IMR-90 (cell line): ENCODE measurements around the gene ARHGEF39. TPM values are rescaled to one million over a fixed set of nuclear protein-coding genes. Genes with fewer than 3 reads are reported as not detected.

Source experiments
- ATAC-seq: fragments of 200-7000 bp; cut with Tn5 transposase; 2 replicates; pipeline ENCODE4 v1.9.1; 2020; ENCODE audit warnings: low read depth, mild to moderate bottlenecking, moderate library complexity
- BruUV-seq: library from RNA; stranded (reverse); fragments of 400-500 nt; replicated peaks from 2 replicates; lab custom pipeline; 2021; lab: Mats Ljungman, UMichigan
- CTCF ChIA-PET: fragments of 300-600 bp; formaldehyde crosslinking; extraction: SDS; loops from one replicate; lab custom pipeline; 2021; ENCODE audit warnings: antibody characterized with exemption; lab: Yijun Ruan, JAX
- POLR2A ChIA-PET: fragments of 300-600 bp; sonication (Branson Sonifier 250); formaldehyde crosslinking; loops from one replicate; lab custom pipeline; 2022; ENCODE audit warnings: antibody characterized with exemption; ENCODE audit not compliant: unreplicated experiment; lab: Charles Lee
- DNase-seq: peaks from one replicate; pipeline ENCODE4 v3.0.0; 2013
- H2AFZ ChIP-seq: replicated peaks from 2 replicates; pipeline ENCODE3; 2013; ENCODE audit warnings: low read length, mild to moderate bottlenecking; ENCODE audit not compliant: poor library complexity
- H2AK5ac ChIP-seq: 2 replicates; pipeline ENCODE4 v1.6.1; 2013; ENCODE audit warnings: low read depth, low read length, inconsistent platforms
- H2AK9ac ChIP-seq: replicated peaks from 2 replicates; pipeline ENCODE3; 2013; ENCODE audit warnings: mild to moderate bottlenecking, low read depth, low read length, moderate library complexity; ENCODE audit not compliant: poor library complexity
- H2BK120ac ChIP-seq: 2 replicates; pipeline ENCODE4 v1.6.1; 2013; ENCODE audit warnings: low read depth, low read length, inconsistent platforms
- H2BK15ac ChIP-seq: 3 replicates; pipeline ENCODE4 v1.6.1; 2013; ENCODE audit warnings: low read depth, low read length, inconsistent platforms
- H2BK20ac ChIP-seq: 2 replicates; pipeline ENCODE4 v1.6.1; 2013; ENCODE audit warnings: low read depth, mild to moderate bottlenecking, inconsistent platforms, low read length, moderate library complexity
- H2BK5ac ChIP-seq: 2 replicates; pipeline ENCODE4 v1.6.1; 2013; ENCODE audit warnings: mild to moderate bottlenecking, low read depth, low read length, inconsistent platforms; ENCODE audit not compliant: poor library complexity, severe bottlenecking
- H3K14ac ChIP-seq: replicated peaks from 2 replicates; pipeline ENCODE4 v1.6.1; 2013; ENCODE audit warnings: low read depth, low read length, inconsistent platforms
- H3K18ac ChIP-seq: 2 replicates; pipeline ENCODE4 v1.6.1; 2013; ENCODE audit warnings: low read depth, low read length, control low read depth
- H3K23ac ChIP-seq: 2 replicates; pipeline ENCODE4 v1.6.1; 2013; ENCODE audit warnings: low read depth, low read length, inconsistent platforms
- H3K27ac ChIP-seq: 2 replicates; pipeline ENCODE4 v1.5.1; 2013; ENCODE audit warnings: mild to moderate bottlenecking, control low read depth, low read length; ENCODE audit not compliant: insufficient read depth
- H3K27me3 ChIP-seq: 2 replicates; pipeline ENCODE4 v1.6.1; 2013; ENCODE audit warnings: low read length; ENCODE audit not compliant: control insufficient read depth, insufficient read depth
- H3K36me3 ChIP-seq: 2 replicates; pipeline ENCODE4 v1.6.1; 2013; ENCODE audit warnings: low read length, mixed read lengths; ENCODE audit not compliant: control insufficient read depth, insufficient read depth
- H3K4ac ChIP-seq: 2 replicates; pipeline ENCODE4 v1.6.1; 2013; ENCODE audit warnings: low read depth, low read length, inconsistent platforms
- H3K4me1 ChIP-seq: 2 replicates; pipeline ENCODE4 v1.6.1; 2013; ENCODE audit warnings: low read length, mixed read lengths; ENCODE audit not compliant: control insufficient read depth, insufficient read depth
- H3K4me2 ChIP-seq: 2 replicates; pipeline ENCODE4 v1.6.1; 2013; ENCODE audit warnings: low read depth, mild to moderate bottlenecking, control low read depth, low read length, moderate library complexity
- H3K4me3 ChIP-seq: 2 replicates; pipeline ENCODE4 v1.5.1; 2013; ENCODE audit warnings: low read depth, mild to moderate bottlenecking, control low read depth, low read length, moderate library complexity; ENCODE audit not compliant: insufficient read depth
- H3K56ac ChIP-seq: 2 replicates; pipeline ENCODE4 v1.6.1; 2013; ENCODE audit warnings: low read length, inconsistent platforms; ENCODE audit not compliant: insufficient read depth; ENCODE audit errors: extremely low read depth
- H3K79me1 ChIP-seq, 2 experiments: 2 replicates each; pipeline ENCODE4 v1.6.1; 2013; ENCODE audit warnings: low read length in 2 of 2, inconsistent platforms in 1 of 2, low read depth in 1 of 2
- H3K9ac ChIP-seq: 2 replicates; pipeline ENCODE4 v1.6.1; 2013; ENCODE audit warnings: low read depth, low read length, control low read depth
- H3K9me1 ChIP-seq: 2 replicates; pipeline ENCODE4 v1.6.1; 2013; ENCODE audit warnings: low read length, inconsistent platforms; ENCODE audit not compliant: insufficient read depth
- H3K9me3 ChIP-seq: 2 replicates; pipeline ENCODE4 v1.6.1; 2013; ENCODE audit warnings: low read length; ENCODE audit not compliant: control insufficient read depth, insufficient read depth
- H4K20me1 ChIP-seq: 2 replicates; pipeline ENCODE4 v1.6.1; 2013; ENCODE audit warnings: low read length, inconsistent platforms; ENCODE audit not compliant: insufficient read depth
- H4K5ac ChIP-seq: 2 replicates; pipeline ENCODE4 v1.6.1; 2013; ENCODE audit warnings: mild to moderate bottlenecking, low read depth, low read length, control low read depth
- H4K8ac ChIP-seq, 2 experiments: 2 replicates each; pipeline ENCODE4 v1.6.1; 2013; ENCODE audit warnings: low read depth in 2 of 2, low read length in 2 of 2, control low read depth in 1 of 2, inconsistent platforms in 1 of 2
- H4K91ac ChIP-seq: 2 replicates; pipeline ENCODE4 v1.6.1; 2013; ENCODE audit warnings: low read depth, low read length, inconsistent platforms; ENCODE audit not compliant: insufficient read depth
- CEBPB ChIP-seq: IDR thresholded peaks from 2 replicates; pipeline ENCODE4 v1.6.1; 2012; ENCODE audit warnings: low read depth, low read length, improper control_type of control experiment
- MAFK ChIP-seq: IDR thresholded peaks from 2 replicates; pipeline ENCODE4 v1.6.1; 2012; ENCODE audit warnings: low read depth, low read length, improper control_type of control experiment
- POLR2A ChIP-seq: IDR thresholded peaks from 2 replicates; pipeline ENCODE4 v1.6.1; 2012; ENCODE audit warnings: mild to moderate bottlenecking, low read depth, low read length
- RAD21 ChIP-seq: IDR thresholded peaks from 2 replicates; pipeline ENCODE4 v1.6.1; 2012; ENCODE audit warnings: low read length, improper control_type of control experiment
- WGBS, 2 experiments: methylation state at CpG; one replicate each; pipeline versions ENCODE4 v1.1.5 to v1.1.7; 2013; ENCODE audit warnings: missing lambda C conversion rate in 2 of 2; ENCODE audit not compliant: insufficient read length in 1 of 2; ENCODE audit errors: extremely low coverage in 2 of 2; 5-methylcytosine and 5-hydroxymethylcytosine counted together
- dilution Hi-C: fragments of 300-500 bp; cut with HindIII; formaldehyde crosslinking; loops from one replicate; pipeline ENCODE4 v1.14.3; 2018; ENCODE audit warnings: low sequenced_read_pairs; ENCODE audit not compliant: unreplicated experiment
- in situ Hi-C: fragments of 300-500 bp; cut with MboI; formaldehyde crosslinking; loops from 3 replicates; pipeline ENCODE4 v1.14.3; 2019; ENCODE audit warnings: low sequenced_read_pairs, inconsistent platforms, mixed read lengths
- intact Hi-C: fragments of 100-400 bp; cut with micrococcal nuclease; formaldehyde crosslinking; loops from 2 replicates; pipeline ENCODE4 v1.10.0; 2022
- polyA plus RNA-seq, 3 experiments: library from polyadenylated mRNA; depleted of rRNA; stranded (reverse); fragments of >200 nt; gene quantifications; 2 replicates each; pipeline ENCODE4 v1.2.3, GENCODE V29; 2012; ENCODE audit warnings: low replicate concordance in 1 of 3
- total RNA-seq: library from RNA; depleted of rRNA; stranded (reverse); fragments of >200 nt; gene quantifications from 2 replicates; pipeline ENCODE4 v1.2.3, GENCODE V29; 2012
- TF ChIP-seq, protein P1 (sequence below): fragments of 150-350 bp; IDR thresholded peaks from 2 replicates; pipeline ENCODE4 v1.6.1; 2017; ENCODE audit warnings: mild to moderate bottlenecking, antibody characterized with exemption, low read length, low read depth

The ARHGEF39 gene
- total and polyA plus RNA-seq, 2 of the 4 experiments (the other 2 are of a cell fraction), result 2.5 to 2.8 TPM

DNA sequence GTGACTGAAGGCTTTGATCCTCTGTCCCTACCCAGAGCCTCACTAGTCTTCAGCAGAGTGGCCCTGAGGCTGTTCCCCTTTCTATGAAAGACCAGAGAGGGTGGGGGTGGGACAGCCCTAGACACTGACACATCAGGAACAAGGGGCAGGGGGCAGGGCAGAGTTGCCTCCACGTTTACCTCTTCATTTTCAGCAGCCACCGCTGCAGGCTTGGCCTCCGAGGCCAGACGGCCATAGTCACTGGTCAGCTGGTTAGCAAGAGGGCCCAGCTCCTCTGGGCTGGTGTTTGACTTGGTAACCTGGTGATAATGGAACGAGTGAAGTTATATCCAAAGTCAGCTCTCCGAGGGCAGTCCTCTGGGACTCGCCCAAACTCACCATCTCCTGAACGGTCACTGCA is 40.4 kb upstream of the ARHGEF39 start:
- Histone ChIP-seq H3K4ac (no peak overlapping the region), H4K8ac (no peak overlapping the region), H2BK20ac (no peak overlapping the region), H3K4me2 (no peak overlapping the region), H3K4me3 (no peak overlapping the region), H3K27me3 (no peaks in the 10 kb centered on the region), H4K20me1 (peaks cover 12% of the 10 kb centered on the region; the same call in 1 of the 2 replicates), H2AK9ac (no peak overlapping the region), H3K56ac (no peak overlapping the region), H2BK5ac (no peak overlapping the region), H3K9me1 (peaks cover 7% of the 10 kb centered on the region), H3K4me1 (no peaks in the 10 kb centered on the region), H3K9me3 (no peaks in the 10 kb centered on the region), H2AFZ (no peak overlapping the region), H3K18ac (no peak overlapping the region), H2BK120ac (no peak overlapping the region), H3K14ac (no peak overlapping the region), H4K91ac (no peak overlapping the region), H2BK15ac (no peak overlapping the region), H2AK5ac (no peak overlapping the region), H4K5ac (no peak overlapping the region), H3K23ac (no peak overlapping the region), H3K79me1 (peaks cover 57 to 64% of the 10 kb centered on the region in 2 experiments), H3K9ac (no peak overlapping the region), H3K27ac (no peak overlapping the region), H3K36me3 (peaks cover 82% of the 10 kb centered on the region)
- WGBS, 2 experiments, result no CpG with 5 or more reads among the region's 8 CpGs
- no peak for ATAC-seq
- ChIA-PET POLR2A (no interaction called here), CTCF (interaction anchor here (0.6 to 1.2 kb wide), 2 partner anchors 9 to 94 kb away, joined by 3 to 4 read pairs; no protein-coding TSS in a partner anchor)
- in situ Hi-C loops, result no loop called here
- dilution Hi-C loops, result no loop called here
- no peak for DNase-seq
- intact Hi-C loops, result no loop called here
- no TSS peak for BruUV-seq
- TF ChIP-seq POLR2A (no peak), CEBPB (no peak), RAD21 (no peak), MAFK (no peak)
- TF ChIP-seq, protein P1, sequence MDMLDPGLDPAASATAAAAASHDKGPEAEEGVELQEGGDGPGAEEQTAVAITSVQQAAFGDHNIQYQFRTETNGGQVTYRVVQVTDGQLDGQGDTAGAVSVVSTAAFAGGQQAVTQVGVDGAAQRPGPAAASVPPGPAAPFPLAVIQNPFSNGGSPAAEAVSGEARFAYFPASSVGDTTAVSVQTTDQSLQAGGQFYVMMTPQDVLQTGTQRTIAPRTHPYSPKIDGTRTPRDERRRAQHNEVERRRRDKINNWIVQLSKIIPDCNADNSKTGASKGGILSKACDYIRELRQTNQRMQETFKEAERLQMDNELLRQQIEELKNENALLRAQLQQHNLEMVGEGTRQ, result no peak
